Central memory CD8-positive, alpha-beta T cell (primary cell): Measurements from ENCODE around the gene AFDN.

Experiments
- ATAC-seq: fragments of 150-1000 bp; cut with Tn5 transposase; replicated peaks from 2 replicates; pipeline ENCODE4 v1.10.0; 2022; ENCODE audit warnings: mild to moderate bottlenecking, moderate FRiP score, moderate number of reproducible peaks; ENCODE audit not compliant: poor library complexity, severe bottlenecking; ENCODE audit errors: extremely low read depth
- DNase-seq, 2 donors: peaks; one replicate each; pipeline ENCODE4 v3.0.0; 2021; ENCODE audit warnings: low spot score in 2 of 2
- H3K27ac Mint-ChIP-seq: one replicate; pipeline ENCODE4 v1.8.0; 2022; ENCODE audit warnings: low read depth, mild to moderate bottlenecking, moderate library complexity, mixed read lengths
- H3K27me3 Mint-ChIP-seq: one replicate; pipeline ENCODE4 v1.8.0; 2022; ENCODE audit warnings: mixed read lengths
- H3K36me3 Mint-ChIP-seq: one replicate; pipeline ENCODE4 v1.8.0; 2022; ENCODE audit warnings: mild to moderate bottlenecking, moderate library complexity, mixed read lengths; ENCODE audit not compliant: insufficient read depth
- H3K4me1 Mint-ChIP-seq: one replicate; pipeline ENCODE4 v1.8.0; 2022; ENCODE audit warnings: mixed read lengths
- H3K4me3 Mint-ChIP-seq: one replicate; pipeline ENCODE4 v1.8.0; 2022; ENCODE audit warnings: mild to moderate bottlenecking, moderate library complexity, mixed read lengths
- H3K9me3 Mint-ChIP-seq: one replicate; pipeline ENCODE4 v1.8.0; 2022; ENCODE audit warnings: mixed read lengths

Gene AFDN

GRCh38 chr6:167841981-167842380, 15.3 kb downstream of the AFDN start:
- Mint-ChIP-seq H3K9me3 (no peaks in the 10 kb centered on the region), H3K4me1 (no peaks in the 10 kb centered on the region), H3K36me3 (no peaks in the 10 kb centered on the region), H3K27me3 (no peaks in the 10 kb centered on the region), H3K4me3 (no peak overlapping the region), H3K27ac (no peak overlapping the region)
- ATAC-seq (no peak), DNase-seq (no peak)

- no peaks in the 10 kb centered on the region for H3K27me3 Mint-ChIP-seq
- ATAC-seq: no peak
- no peaks in the 10 kb centered on the region for H3K36me3 Mint-ChIP-seq
- DNase-seq: no peak
- no peaks in the 10 kb centered on the region for H3K4me1 Mint-ChIP-seq
- no peaks in the 10 kb centered on the region for H3K9me3 Mint-ChIP-seq
- H3K4me3 Mint-ChIP-seq: no peak overlapping the region
- no peak overlapping the region for H3K27ac Mint-ChIP-seq
Observed at GRCh38 chr6:167842457-167842856, 15.7 kb downstream of the AFDN start.

GRCh38 chr6:167843023-167843422, 16.3 kb downstream of the AFDN start:
- no peak for DNase-seq
- no peak overlapping the region for H3K27ac Mint-ChIP-seq
- no peaks in the 10 kb centered on the region for H3K4me1 Mint-ChIP-seq
- no peak overlapping the region for H3K4me3 Mint-ChIP-seq
- H3K27me3 Mint-ChIP-seq: no peaks in the 10 kb centered on the region
- no peak for ATAC-seq
- no peaks in the 10 kb centered on the region for H3K9me3 Mint-ChIP-seq
- no peaks in the 10 kb centered on the region for H3K36me3 Mint-ChIP-seq

- Mint-ChIP-seq H3K27me3 (no peaks in the 10 kb centered on the region), H3K36me3 (no peaks in the 10 kb centered on the region), H3K9me3 (no peaks in the 10 kb centered on the region), H3K27ac (no peak overlapping the region), H3K4me3 (no peak overlapping the region), H3K4me1 (no peaks in the 10 kb centered on the region)
- ATAC-seq: no peak
- no peak for DNase-seq
Observed at GRCh38 chr6:167845856-167846255, 19.1 kb downstream of the AFDN start.

GRCh38 chr6:167846997-167847606, 20.4 kb downstream of the AFDN start:
- DNase-seq: no peak
- Mint-ChIP-seq H3K27ac (no peak overlapping the region), H3K4me1 (no peaks in the 10 kb centered on the region), H3K36me3 (no peaks in the 10 kb centered on the region), H3K27me3 (no peaks in the 10 kb centered on the region), H3K4me3 (no peak overlapping the region), H3K9me3 (no peaks in the 10 kb centered on the region)
- no peak for ATAC-seq

- H3K36me3 Mint-ChIP-seq: no peaks in the 10 kb centered on the region
- no peak overlapping the region for H3K4me3 Mint-ChIP-seq
- no peak for ATAC-seq
- H3K27ac Mint-ChIP-seq: no peak overlapping the region
- H3K27me3 Mint-ChIP-seq: peaks cover 5% of the 10 kb centered on the region
- no peaks in the 10 kb centered on the region for H3K9me3 Mint-ChIP-seq
- no peaks in the 10 kb centered on the region for H3K4me1 Mint-ChIP-seq
- no peak for DNase-seq
Observed at GRCh38 chr6:167847936-167848335, 21.2 kb downstream of the AFDN start.

GRCh38 chr6:167848783-167849182, 22.1 kb downstream of the AFDN start:
- H3K4me3 Mint-ChIP-seq: no peak overlapping the region
- no peaks in the 10 kb centered on the region for H3K4me1 Mint-ChIP-seq
- H3K27ac Mint-ChIP-seq: no peak overlapping the region

GRCh38 chr6:167849846-167850459, 23.2 kb downstream of the AFDN start:
- no peaks in the 10 kb centered on the region for H3K9me3 Mint-ChIP-seq
- DNase-seq: no peak
- ATAC-seq: no peak
- no peak overlapping the region for H3K4me3 Mint-ChIP-seq
- H3K27ac Mint-ChIP-seq: no peak overlapping the region
- H3K4me1 Mint-ChIP-seq: no peaks in the 10 kb centered on the region
- H3K27me3 Mint-ChIP-seq: peaks cover 10% of the 10 kb centered on the region
- H3K36me3 Mint-ChIP-seq: no peaks in the 10 kb centered on the region

More at GRCh38 chr6:167848783-167849182, 22.1 kb downstream of the AFDN start:
- no peak for DNase-seq
- no peaks in the 10 kb centered on the region for H3K36me3 Mint-ChIP-seq
- peaks cover 10% of the 10 kb centered on the region for H3K27me3 Mint-ChIP-seq
- H3K9me3 Mint-ChIP-seq: no peaks in the 10 kb centered on the region
- no peak for ATAC-seq

GRCh38 chr6:167850782-167851181, 24.1 kb downstream of the AFDN start:
- Mint-ChIP-seq H3K4me1 (no peaks in the 10 kb centered on the region), H3K27ac (no peak overlapping the region), H3K4me3 (no peak overlapping the region), H3K36me3 (no peaks in the 10 kb centered on the region), H3K27me3 (peaks cover 10% of the 10 kb centered on the region), H3K9me3 (no peaks in the 10 kb centered on the region)
- DNase-seq: no peak
- ATAC-seq: no peak

GRCh38 chr6:167851370-167851952, 24.8 kb downstream of the AFDN start:
- no peaks in the 10 kb centered on the region for H3K36me3 Mint-ChIP-seq
- peaks cover 10% of the 10 kb centered on the region for H3K27me3 Mint-ChIP-seq
- no peaks in the 10 kb centered on the region for H3K9me3 Mint-ChIP-seq
- no peak overlapping the region for H3K4me3 Mint-ChIP-seq
- H3K27ac Mint-ChIP-seq: no peak overlapping the region
- peak; percentile 67 for ATAC-seq
- DNase-seq: no peak
- H3K4me1 Mint-ChIP-seq: no peaks in the 10 kb centered on the region

GRCh38 chr6:167855825-167856425, 29.2 kb downstream of the AFDN start:
- Mint-ChIP-seq H3K36me3 (no peaks in the 10 kb centered on the region), H3K27ac (no peak overlapping the region), H3K4me3 (no peak overlapping the region), H3K4me1 (peaks cover 12% of the 10 kb centered on the region), H3K9me3 (no peaks in the 10 kb centered on the region), H3K27me3 (peaks cover 23% of the 10 kb centered on the region)
- ATAC-seq (no peak), DNase-seq (no peak)

GRCh38 chr6:167856474-167856873, 29.8 kb downstream of the AFDN start:
- H3K27me3 Mint-ChIP-seq: peaks cover 23% of the 10 kb centered on the region
- no peaks in the 10 kb centered on the region for H3K36me3 Mint-ChIP-seq
- H3K27ac Mint-ChIP-seq: no peak overlapping the region
- ATAC-seq (no peak), DNase-seq (no peak)
- H3K4me3 Mint-ChIP-seq: no peak overlapping the region
- H3K4me1 Mint-ChIP-seq: peaks cover 12% of the 10 kb centered on the region
- H3K9me3 Mint-ChIP-seq: no peaks in the 10 kb centered on the region
